Right lung (tissue), 10 donors: ENCODE results near the gene NCF1. TPM values are rescaled to one million over a fixed set of nuclear protein-coding genes. Genes with fewer than 3 reads are reported as not detected.
"Not testable (repeated sequence)": the region's sequence is repeated elsewhere in the genome, so short reads cannot be mapped to it uniquely, and the experiment has no call there.

Experiments
- DNase-seq, 2 donors: peaks; one replicate each; pipeline ENCODE4 v3.0.0-alpha.2; 2013
- long read RNA-seq, 8 donors: transcript quantifications; one replicate each; lab custom pipeline, GENCODE V29; 2026
- polyA plus RNA-seq, 5 donors: library from polyadenylated mRNA; unstranded; fragments of 120-200 nt; gene quantifications; one replicate each; pipeline versions ENCODE4 v1.2.1 to v1.2.3, GENCODE V29; 2013; ENCODE audit warnings: inconsistent platforms in 1 of 5, low replicate concordance in 1 of 5; ENCODE audit not compliant: insufficient read length in 5 of 5, insufficient read depth in 1 of 5

NCF1 gene
- 1 to 10 TPM; 1.8 to 2.7 (median 2.3) TPM for polyA plus RNA-seq
- long read RNA-seq, donor 1, partial matches to known transcripts: 0 of 1 reads
- long read RNA-seq, donor 1, other reads (novel, unspliced or antisense): 0 of 1 reads
- long read RNA-seq, donor 2: 0 reads
- long read RNA-seq, donor 3, partial matches to known transcripts: 0 of 1 reads
- long read RNA-seq, donor 3, other reads (novel, unspliced or antisense): 0 of 1 reads
- long read RNA-seq, donor 4: 0 reads
- long read RNA-seq, donor 5: 0 reads
- long read RNA-seq, donor 6, partial matches to known transcripts: 0 of 1 reads
- long read RNA-seq, donor 6, other reads (novel, unspliced or antisense): 0 of 1 reads
- long read RNA-seq, donor 7: 0 reads
- long read RNA-seq, donor 8: 0 reads

DNA sequence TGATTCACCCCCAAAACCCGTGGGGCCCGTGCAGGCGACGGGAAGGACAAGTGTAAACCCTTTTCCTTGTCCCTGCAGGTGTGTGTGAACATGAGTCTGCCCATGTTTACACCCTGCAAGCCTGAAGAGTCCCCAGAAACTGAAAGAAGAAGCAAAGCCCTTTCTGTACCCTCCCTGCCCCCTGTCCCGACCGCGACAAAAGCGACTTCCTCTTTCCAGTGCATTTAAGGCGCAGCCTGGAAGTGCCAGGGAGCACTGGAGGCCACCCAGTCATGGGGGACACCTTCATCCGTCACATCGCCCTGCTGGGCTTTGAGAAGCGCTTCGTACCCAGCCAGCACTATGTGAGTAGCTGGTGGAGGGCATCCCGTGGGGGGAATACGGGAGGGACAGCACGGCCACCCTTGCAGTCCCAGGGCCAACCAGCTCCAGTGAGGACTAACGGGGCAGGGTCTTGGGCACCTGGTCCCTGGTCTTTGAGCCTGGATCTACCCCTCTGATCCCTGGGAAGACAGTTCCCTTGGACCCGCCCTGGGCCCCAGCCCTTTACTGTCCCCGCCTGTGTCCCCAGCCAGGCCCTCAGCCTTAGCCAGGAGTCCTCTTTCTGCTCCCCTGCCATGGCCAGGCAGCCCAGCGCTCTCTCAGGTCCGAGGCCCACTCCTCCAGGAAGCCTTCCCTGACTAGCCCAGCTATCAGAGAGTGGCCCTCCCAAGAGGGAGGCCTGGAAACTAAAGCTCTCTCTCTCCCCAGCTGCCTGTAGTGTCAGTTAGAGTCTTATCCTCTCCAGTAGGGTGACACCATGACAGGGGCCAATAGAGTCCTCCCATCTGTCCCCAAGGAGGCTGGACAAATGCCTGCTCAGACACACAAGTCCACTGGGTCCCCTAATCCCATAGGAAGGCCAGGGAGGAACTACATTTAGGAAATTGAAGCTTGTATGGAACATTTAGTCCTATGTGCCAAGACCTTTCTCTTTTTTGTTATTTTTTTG is at the start of gene NCF1:
Gene NCF1, plus strand, starts transcription at position 252 of the 991 bp plus-strand sequence. Its CDS starts 21 bp downstream, at position 273.
- not testable (repeated sequence) for DNase-seq

DNA sequence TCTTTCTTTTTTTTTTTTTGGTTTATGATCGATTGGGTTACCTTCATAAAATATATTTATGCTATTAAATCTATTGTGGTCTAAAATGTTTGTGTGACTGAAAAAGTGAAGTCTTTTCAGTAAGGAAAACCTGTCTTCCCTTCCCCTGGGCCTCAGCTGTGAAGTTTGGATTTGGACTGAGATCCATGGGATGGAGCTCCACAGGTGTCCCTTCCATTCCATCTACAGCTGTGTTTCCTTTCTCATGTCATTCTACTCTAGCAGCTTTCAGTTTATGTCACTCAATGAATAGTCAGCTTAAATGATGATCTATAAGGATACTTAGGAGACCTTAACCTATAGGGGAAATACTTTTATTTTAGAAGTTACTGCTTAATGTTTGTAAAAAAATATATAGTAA is 48.0 kb upstream of the NCF1 start:
- no peak for DNase-seq

DNA sequence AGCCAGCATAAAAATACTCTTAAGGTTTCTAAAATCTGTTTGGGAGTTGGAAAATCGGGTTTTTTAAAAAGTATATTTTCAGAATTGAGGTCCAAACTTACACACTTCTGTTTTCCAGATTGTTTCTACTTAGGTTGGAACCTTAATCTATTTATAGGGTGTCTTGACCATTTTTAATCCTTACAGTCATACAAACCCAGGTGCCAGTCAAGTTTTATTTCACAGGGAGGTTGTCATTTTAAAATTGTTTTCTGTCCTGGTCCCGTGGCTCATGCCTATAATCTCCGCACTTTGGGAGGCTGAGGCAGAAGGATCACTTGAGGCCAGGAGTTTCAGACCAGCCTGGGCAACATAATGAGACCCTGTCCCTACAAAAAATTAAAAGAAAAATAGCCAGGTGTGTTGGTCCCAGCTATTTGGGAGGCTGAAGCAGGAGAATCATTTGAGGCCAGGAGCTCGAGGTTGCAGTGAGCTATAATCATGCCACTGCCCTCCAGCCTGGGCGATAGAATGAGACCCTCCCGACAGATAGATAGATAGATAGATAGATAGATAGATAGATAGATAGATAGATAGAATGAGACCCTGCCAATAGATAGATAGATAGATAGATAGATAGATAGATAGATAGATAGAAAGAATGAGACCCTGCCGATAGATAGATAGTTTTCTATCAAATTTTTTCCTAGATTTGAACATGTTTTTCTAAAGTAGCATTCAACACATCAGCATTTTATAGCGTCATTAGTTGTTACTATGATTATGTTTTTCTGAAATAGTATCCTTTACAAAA is 47.3 kb upstream of the NCF1 start:
- no peak for DNase-seq

DNA sequence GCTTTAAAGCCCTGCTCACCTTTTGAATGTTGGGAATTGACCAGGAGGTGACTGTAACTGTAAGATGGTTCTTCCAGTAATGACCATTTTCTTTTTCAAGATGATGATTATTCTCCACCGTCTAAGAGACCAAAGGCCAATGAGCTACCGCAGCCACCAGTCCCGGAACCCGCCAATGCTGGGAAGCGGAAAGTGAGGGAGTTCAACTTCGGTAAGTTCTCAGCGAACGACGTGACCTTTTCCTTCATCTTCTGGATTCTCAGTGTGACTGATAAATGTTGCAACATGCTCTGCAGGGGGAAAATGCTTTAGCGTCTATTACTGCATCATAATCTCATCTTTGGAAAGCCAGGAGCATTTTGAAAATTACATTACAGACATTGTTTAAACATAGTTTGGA is 45.1 kb upstream of the NCF1 start:
- not testable (repeated sequence) for DNase-seq

DNA sequence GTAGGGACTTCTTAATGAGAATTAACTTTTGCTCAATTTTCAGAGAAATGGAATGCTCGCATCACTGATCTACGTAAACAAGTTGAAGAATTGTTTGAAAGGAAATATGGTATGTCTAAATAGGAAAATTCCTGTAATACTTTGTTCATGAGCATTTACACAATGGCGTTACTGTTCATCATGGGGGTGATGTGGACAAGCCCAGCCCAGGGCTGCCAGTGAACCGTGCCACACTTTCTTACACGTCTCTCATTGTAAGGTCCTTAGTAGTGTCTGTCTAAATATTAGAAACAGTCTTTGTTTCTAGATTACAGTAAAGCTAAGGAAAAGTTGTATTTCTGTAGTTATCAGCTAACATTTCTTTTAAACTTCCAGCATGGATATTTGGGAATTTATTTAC is 43.6 kb upstream of the NCF1 start:
- DNase-seq: not testable (repeated sequence)

DNA sequence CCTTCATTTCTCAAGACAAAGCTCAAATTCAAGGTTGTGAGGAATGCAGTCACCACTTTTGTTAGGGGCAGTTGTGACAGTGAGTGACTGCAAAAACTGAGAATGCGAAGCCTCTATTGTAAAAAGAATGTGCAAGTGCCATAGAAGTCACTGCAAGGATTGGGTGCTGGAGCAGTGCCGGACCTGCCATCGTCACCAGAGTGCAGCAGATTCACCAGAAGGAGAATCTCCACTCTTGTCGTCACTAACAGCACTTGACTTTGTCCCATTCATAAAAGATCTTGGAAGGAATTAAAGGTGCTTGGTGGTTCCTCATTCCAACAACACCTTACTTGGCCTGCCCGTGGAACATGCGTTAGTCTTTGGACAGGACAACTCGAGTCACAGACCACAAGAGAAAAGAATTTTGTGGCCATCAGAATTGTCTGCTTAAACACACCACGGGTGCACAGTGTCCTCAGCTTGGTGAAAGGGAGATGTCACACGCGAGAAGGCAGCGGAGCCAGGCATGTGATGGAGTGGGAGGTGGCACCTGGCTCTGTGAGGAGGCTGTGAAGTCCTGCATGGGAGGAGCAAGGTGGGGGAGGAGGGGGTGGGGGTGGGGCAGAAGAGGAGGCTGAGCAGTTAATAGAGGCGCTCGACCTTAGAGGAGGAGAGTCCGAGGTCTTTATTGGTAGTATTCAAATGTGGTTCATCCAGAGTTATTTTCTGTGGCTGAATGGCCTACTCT is 33.7 kb upstream of the NCF1 start:
- DNase-seq: not testable (repeated sequence)

DNA sequence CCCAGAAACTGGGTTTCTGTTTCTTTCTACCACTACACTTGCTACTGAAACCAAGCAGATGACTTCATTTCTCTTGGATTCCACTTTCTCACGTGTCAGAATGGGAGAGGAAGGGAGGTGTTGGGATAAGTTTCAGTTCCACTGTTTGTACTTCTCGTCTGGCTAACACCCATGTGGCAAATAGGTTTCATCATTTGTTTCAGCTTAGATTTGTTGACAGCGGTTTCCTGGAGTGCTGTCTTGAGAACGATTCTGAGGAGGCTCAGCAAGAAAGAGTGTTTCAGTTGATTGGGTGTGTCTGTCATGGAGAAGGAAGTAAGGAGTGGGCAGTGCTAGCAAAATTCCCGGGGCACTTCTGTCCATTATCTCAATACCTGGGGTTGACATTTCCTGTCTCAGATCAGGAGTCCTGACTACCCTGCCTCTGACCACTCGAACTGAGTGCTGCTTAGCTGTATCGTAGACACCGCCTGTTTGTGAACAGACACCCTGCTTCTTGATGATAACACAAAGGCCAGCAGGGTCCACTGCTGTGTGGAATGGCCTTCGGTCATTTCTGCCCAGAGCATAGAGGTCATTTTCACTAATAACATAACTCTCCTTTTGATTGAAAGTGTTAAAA is 29.8 kb upstream of the NCF1 start:
- not testable (repeated sequence) for DNase-seq

DNA sequence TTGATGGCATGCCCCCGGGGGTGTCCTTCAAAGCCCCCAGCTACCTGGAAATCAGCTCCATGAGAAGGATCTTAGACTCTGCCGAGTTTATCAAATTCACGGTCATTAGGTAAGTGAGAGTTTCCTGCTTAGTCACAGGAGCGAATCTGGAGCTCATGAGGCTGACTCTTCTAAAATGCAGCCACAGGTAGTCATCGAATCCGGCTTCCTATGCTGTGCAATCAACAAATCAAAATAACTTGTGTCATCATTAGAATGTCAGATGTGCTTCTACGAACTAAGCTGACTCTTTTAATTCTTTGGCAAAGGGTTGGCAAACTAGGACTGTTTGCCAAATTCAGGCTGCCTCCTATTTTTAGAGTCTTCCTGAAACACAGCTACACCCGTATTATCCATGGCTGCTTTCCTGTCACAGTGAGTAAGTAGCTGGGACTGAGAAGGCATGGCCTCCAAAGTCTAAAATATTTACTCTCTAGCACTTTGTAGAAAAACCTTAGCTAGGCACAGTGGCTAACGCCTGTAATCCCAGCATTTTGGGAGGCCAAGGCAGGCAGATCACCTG is 19.8 kb upstream of the NCF1 start:
- not testable (repeated sequence) for DNase-seq

DNA sequence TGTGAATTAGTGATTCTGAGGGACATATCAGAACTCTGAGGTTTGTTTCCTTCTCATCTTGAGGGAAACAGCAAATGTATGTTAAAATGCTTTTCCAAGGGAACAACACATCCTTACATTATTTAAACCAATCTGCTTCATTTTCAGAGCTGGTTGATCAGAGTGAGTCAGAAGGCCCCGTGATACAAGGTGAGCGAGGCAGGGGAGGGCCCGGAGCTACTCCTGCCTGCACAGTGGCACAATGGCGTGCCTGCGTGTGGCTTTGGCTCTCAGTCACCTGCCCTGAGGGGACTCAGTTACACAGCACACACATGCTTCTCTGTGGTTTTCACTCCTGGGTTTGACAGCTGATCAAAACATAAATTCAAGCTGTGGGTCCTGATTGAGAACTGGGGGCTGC is 17.1 kb upstream of the NCF1 start:
- not testable (repeated sequence) for DNase-seq

DNA sequence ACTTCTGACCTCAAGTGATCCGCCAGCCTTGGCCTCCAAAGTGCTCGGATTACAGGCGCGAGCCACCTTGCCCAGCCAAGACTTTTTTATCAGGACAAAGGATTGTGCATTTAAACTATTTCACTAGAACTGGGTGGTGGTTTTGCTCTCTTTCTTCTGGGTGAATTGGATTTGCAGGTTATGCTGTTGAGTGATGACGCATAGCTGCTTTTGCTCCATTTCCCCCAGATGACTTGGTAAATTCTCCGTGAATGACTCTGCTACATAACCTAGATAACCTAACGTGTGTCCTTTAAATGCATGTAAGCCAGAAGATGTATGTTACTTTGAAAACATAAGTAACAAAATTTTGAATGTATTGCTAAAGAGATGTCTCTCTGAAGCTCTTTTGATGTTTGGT is 15.5 kb upstream of the NCF1 start:
- DNase-seq: not testable (repeated sequence)

DNA sequence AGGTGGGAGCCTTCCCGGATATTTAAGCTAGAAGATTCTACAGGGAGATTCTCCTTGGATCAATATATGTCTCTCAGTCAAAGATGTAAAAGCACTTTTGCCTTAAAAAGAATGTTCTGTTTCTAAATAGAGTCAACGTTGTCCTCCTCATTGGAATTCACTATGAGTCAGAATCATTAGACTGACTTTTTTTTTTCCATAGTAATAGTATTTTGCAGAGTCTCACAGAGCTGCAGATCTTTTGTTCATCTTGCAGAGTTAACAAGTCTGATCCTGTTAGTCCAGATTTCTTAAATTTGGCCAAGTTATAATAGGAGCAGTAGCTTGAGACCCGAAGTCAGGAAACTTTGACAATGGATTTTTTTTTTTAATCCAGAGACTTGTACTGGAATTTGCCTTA is 14.8 kb upstream of the NCF1 start:
- DNase-seq: not testable (repeated sequence)

DNA sequence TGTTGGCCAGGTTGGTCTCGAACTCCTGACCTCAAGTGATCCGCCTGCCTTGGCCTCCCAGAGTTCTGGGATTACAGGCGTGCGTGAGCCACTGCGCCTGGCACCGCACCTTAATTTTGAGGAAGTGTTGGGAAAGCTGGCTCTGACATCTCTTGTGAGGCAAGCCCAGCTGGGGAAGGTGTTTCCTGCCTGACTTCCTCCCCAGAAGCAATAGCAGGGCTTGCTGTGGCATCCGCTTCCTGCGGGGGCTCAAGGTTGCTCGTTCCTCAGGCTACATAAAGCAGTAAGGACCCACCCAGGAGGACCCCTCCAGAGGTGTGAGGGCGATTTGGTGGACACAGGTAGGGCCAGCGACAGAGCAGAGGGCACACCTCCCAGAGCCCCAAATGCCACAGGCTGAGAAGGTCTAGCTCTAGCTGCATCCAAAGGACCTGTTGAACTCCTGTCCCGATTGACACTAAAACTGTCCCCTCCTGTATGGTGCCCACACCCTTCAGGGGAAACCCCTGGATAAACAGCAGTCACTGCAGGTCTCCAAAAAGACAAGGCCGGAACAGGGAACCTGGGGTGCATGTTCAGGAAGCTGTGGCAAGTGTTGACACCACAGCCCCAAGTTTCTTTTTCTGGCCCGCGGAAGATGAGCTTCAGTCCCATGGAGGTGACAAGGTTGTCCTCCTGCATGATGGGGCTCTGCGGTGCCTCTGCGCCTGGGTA is 8.4 kb upstream of the NCF1 start:
- not testable (repeated sequence) for DNase-seq

DNA sequence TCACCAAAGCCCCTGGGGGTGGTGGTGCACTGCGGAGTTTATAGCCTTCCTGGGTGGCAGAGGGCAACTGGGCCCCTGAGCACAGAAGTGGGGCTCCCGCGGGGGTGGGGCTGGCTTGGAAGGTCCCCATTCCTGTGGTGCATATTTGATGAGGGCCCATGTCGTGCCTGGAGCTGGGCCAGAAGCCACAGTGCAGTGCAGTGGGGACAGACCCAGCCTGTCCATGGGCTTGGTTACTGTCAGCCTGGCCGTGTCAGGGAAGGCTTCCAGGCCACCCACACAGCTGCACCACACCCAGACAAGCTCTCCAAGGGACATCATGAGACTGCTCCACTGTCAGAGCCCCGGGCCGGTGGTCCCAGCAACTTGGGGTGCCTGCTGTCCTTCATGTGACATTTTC is 7.3 kb upstream of the NCF1 start:
- DNase-seq: not testable (repeated sequence)

DNA sequence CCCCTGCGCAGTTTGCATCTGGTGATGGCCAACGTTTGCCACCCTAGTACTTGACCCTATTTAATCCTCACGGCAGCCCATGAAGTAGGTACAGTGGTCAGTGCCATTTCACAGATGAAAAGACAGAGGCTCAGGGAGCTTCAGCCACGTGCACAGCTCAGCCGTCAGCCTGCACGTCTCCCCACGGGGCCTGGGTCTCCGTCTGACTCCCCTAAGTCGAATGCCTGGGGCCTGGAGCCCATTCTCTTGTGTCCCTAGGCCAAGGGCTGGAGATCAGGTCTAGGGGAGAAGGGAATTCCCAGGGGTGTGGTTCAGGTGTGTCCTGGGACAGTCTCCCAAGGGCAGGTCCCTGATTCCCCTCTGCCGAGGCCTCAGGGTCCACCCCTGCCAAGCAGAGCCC is 6.8 kb upstream of the NCF1 start:
- not testable (repeated sequence) for DNase-seq

DNA sequence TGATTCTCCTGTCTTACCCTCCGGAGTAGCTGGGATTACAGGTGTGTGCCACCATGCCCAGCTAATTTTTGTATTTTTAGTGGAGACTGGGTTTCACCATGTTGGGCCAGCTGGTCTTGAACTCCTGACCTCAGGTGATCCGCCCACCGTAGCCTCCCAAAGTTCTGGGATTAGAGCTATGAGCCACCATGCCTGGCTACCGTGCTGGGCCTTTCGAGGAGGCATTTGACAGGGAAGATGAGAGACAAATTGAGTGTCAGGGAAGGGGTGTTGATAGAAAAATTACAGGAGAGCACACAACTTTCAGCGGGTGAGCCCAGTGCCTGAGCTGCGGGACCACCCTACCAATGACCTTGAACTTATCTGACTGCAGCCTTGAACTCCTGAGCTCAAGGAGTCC is 3.7 kb upstream of the NCF1 start:
- not testable (repeated sequence) for DNase-seq

DNA sequence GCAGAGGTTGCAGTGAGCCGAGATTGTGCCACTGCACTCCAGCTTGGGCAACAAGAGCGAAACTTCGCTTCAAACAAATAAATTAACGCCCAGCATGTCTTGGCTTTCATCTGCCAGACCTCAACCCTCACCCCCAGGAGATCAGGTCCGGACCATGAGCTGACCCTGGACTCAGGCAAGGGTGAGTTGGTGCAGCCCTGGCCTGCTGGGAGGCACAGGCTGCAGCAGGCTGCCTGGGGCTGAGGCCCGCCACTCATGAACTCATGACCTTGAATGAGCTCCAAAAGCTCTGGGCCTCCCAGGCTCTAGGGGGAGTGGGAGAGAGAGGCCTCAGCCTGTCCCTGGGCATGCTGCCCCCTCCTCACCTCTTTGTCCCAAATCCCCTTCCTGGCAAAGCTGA is 1.7 kb upstream of the NCF1 start:
- DNase-seq: not testable (repeated sequence)

DNA sequence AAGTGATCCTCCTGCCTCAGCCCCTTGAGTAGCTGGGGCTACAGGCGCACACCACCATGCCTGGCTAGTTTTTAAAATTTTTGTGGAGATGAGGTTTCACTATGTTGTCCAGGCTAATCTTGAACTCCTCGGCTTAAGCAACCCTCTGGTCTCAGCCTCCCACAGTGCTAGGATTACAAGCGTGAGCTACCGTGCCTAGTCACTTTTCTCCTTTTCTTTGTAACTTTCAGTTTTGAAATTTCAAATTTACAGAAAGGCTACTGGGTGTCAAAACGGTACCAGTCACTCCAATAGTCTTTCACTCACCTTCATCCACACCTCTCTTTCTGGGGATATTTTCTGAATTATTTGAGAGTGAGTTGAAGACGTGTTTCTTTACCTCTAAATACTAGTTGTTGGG is 1.3 kb downstream of the NCF1 start:
- not testable (repeated sequence) for DNase-seq

DNA sequence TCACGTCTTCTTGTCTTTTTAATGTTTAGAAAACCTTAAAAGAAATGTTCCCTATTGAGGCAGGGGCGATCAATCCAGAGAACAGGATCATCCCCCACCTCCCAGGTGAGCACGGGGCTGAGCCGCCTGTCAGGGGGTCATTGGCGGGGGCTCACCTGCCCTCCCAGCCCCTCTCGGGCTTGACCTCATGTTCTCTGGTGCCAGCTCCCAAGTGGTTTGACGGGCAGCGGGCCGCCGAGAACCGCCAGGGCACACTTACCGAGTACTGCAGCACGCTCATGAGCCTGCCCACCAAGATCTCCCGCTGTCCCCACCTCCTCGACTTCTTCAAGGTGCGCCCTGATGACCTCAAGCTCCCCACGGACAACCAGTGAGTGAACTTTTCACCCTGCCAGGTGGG is 5.2 kb downstream of the NCF1 start:
- not testable (repeated sequence) for DNase-seq

DNA sequence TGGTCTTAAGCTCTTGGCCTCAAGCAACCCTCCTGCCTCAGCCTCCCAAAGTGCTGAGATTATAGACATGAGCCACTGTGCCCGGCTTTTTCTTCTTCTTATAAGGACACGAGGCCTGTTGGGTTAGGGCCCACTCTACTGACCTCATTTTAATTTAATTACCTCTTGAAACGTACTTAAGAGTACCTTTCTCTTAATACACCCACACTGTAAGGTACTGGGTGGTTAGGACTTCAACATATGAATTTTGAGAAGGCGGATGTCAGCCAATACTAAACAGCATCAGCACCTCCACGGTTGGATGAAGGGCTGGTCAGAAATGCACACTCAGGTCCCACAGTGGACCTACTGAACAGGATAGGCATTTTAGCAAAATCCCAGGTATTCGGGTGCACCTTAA is 7.9 kb downstream of the NCF1 start:
- DNase-seq: not testable (repeated sequence)
